Measurements from ENCODE around the gene SH2D7. TPM values are rescaled to one million over a fixed set of nuclear protein-coding genes. Genes with fewer than 3 reads are reported as not detected.
A peak's percentile ranks its signal among the peaks of the same experiment; 100 is the strongest.

Gene SH2D7
- polyA plus RNA-seq, 1 donor = 0.98 TPM

DNA sequence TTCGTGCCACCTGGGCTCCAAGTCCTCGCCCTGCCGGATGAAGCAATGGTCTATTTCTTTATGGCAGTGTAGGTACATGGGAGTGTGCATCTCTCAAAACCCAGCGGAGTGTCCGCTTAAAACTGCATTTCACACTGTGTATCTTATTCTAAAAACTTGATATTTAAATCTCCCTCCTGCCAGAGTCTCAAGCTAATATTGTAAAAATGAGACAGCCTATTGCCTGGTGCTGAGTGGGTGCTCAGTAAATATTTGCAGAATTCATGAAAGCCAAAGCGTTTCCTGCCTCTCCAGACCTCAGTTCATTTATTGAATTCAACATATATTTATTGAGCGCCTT lies 14.5 kb upstream of the SH2D7 start:
- DNase-seq = no peak

DNA sequence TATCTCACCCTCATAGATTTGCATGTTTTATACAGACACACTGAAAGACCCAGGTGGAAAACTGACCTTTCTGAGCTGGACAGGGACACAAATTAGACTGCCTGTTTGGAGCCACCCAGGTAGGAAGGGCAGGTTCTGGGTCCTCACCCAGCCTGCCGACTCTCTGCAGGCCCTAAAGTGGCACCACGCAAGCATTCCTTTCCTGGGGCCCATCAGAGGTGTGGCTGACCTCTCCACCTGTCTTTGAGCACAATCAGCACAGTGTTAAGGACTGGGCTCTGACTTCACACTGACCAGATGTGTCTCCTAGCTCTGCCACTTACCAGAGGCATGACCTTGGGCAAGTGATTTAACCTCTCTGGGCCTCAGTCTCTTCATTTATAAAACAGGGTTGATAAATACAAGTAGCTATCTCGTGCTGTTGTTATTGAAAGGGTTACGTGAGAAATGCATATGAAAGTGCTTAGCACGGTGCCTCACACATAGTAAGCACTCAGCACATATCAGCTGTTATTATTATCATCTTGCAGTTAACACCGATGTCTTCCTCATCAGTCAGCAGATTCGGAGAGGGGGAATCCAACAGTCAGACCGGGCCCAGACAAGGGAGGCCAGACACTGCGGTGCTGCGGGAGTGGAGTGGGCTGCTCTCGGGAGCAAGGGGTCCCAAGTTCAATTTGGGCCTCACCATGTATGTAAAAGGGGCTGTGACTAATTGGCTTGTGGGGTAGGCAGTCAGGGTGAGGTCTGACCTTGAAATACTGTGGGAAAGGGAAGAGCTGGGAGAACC lies 12.9 kb upstream of the SH2D7 start:
- DNase-seq = no peak

GRCh38 chr15:78080088-78080460 lies 12.3 kb upstream of the SH2D7 start:
- DNase-seq = no peak

DNA sequence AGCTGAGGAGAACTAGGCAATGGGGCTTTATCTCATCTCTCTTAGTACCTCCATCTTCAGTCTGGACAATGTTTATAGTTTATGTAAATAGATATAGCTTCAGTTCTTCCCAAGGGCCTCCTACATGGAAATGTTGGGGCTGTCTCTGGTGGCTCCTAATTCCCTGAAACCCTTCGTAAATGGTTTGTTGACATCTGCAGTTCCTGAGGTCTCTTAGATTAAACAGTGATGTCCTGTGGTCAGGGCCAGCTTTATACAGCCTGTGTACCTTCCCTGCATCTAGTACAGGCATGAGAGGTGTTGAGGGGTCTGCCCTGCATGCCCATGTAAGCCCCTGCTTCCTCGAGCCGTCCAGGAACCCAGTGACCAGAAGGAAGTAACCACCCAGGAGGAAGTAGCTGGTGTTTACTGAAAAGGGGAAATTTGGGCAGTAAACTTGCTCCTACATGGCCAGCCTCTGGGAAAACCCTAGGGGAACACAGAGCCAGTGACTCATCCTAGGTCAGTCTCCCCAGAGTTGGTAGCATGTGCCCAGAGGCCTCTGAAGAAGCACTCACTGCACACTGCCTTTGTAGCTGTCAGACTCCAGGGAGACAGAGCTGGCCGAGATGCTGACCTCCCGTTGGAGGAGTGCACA lies 10.1 kb upstream of the SH2D7 start:
- no peak for DNase-seq

DNA sequence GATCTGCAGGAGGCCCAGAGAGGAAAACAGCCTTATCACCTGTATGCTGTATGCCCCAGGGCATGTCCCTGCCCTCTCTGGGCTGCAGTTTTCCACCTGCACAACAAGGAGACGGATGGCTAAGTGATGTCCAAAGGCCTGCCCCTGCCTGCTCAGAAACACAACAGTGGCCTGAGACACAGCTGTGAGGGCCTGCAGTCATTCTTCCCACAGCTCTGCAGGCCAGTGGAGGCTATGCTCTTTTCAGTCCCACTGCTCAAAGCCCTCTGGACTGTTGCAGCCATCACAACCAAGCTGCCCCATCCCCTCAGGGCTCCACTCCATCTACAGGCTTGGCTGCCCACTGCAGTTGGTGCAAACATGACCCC lies 9.6 kb upstream of the SH2D7 start:
- no peak for DNase-seq

- no peak for DNase-seq
Measured at GRCh38 chr15:78083186-78083585, 9.2 kb upstream of the SH2D7 start.

DNA sequence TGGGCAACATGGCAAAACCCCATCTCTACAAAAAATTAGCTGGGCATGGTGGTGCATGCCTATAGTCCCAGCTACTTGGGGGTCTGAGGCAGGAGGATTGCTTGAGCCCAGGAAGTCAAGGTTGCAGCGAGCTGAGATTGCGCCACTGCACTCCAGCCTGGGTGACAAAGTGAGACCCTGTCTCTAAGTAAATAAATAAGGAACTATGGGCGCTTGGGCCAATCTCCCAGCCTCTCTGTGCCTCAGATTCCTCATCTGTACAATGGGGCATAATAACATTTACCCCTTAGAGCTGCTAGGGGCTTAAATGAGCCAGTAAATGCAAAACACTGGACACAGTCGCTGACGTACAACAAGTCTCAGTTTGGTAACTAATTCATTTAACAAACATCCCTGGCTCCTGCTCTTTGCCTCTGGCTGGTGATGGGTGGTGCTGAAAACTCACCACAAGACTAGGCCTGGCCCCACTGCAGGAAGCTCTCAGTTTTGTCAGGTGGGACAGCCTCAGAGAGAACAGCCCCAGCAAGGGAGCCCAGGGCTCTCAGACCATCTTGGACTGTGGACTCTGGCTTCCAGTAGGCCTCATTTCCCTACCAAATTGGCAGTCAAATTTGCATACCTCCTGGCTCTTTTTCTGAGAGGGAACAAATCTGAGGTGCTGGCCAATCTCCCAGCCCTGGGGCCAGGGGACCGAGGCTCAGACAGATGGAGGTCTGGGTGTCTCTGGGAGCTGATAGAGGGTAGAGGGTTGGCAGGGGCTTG lies 8.5 kb upstream of the SH2D7 start:
- no peak for DNase-seq

DNA sequence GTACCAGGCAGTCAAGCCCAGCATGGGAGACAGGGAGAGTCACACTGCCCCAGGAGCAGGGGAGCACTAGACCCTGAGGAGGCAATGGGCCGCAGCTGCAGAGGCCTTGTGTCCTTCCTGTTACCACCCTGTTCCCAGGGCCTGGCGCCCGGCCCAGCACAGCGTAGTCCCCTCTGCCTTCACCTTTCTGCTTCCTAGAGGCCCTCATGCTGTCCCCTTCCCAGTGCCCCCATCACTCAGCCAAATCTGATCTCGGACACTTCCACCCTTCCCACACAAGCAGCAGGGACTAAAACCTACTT lies 8.0 kb upstream of the SH2D7 start:
- no peak for DNase-seq

- DNase-seq = no peak
Measured at GRCh38 chr15:78085928-78086327, 6.4 kb upstream of the SH2D7 start.

GRCh38 chr15:78087951-78088772 lies 4.2 kb upstream of the SH2D7 start:
- DNase-seq = no peak

DNA sequence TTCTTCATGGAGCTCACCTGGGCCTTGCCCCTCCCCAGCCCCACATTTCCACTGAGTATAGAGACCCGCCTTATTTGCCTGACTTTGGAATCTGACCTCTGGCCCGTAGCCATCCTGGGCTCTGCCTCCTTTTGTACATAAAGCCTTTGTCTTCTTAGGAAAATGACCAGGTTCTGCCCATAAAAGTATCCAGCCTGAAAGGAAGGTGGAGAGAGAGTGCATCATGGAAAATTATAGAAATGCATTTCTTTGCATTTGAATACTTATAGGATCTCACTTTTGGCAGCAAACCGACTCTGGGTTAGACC lies 3.6 kb upstream of the SH2D7 start:
- no peak for DNase-seq

GRCh38 chr15:78090422-78091063 lies 1.8 kb upstream of the SH2D7 start:
- DNase-seq = no peak

DNA sequence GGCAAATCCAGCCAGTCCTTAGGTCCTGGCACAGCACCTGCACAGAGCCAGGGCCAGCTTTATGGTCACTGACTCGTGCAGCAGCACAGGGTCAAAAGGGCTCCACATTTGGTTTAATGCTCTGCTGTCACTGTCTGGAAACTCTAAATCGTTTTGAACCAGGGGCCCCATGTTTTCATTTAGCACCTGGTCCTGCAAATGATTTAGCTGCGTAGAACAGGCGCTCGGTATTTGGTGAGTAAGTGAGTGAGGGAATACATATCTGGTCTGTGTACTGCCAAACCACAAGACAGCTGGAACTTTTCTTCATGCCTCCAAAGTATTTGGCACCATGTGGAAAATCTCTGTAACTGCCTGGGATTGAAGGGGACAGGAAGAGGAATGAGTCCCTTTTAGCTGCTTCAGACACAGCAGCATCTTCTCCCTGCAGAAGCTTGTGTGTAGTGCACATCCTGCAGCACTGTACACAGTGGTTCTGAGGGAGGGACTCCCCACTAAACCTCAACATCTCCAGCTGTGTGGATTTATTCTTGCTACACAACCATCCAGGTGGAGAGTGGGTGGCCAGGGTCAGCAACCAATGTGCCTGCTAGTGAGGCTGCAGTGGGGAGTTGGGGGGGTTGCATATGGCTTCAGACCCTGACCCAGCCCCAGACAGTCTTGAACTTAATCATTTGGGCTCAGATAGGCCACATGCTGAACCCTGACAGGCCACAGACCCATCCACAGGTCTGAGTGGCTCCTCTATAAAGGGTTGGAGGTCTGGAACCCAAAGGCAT lies 1.1 kb downstream of the SH2D7 start:
- DNase-seq = peak; percentile 66

DNA sequence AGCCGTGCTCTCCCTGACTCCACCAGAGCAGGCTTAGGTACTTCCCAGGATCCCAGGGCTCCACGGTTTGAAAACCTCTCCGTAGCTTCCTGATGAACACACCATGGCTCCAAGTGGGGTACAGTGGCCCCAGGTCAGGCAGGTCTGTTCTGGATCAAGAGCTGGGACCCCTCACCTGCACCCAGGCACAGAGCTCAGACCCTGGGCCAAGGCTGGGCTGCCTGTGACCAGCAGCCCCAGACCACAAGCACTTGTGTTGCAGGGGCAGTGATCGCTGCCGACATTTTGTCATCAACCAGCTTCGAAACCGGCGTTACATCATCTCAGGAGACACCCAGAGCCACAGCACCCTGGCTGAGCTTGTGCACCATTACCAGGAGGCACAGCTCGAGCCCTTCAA lies 5.3 kb downstream of the SH2D7 start:
- no peak for DNase-seq

- no peak for DNase-seq
Measured at GRCh38 chr15:78098131-78098755, 5.9 kb downstream of the SH2D7 start.

GRCh38 chr15:78100886-78101285 lies 8.5 kb downstream of the SH2D7 start:
- DNase-seq = no peak

DNA sequence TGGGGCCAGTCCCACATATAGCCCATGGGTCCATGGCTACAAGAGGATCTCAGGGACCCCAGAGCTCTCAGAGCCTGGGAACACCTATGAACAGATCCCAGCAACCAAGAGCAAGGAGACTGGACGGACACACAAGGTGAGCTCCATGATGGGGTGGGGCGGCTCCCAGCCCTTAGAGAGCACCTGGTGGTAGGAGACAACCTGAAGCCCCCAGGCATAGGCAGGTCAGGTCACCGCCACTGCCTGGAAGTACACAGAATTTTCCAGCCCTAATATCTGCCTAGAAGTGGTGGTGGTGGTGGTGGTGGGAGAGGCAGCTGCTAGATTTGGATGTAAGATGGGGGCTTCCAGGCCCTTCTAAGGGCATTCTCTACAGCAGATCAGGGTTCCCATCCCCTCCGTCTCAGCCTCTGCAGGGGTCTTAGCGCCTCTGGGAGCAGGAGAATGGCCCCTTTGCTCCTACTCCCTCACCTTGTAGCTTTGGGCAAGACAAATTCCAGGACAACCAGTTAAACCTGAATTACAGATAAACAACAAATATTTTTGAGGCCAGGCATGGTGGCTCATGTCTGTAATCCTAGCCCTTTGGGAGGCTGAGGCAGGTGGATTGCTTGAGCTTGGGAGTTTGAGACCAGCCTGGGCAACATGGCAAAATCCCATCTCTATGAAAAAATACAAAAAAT lies 9.2 kb downstream of the SH2D7 start:
- no peak for DNase-seq

DNA sequence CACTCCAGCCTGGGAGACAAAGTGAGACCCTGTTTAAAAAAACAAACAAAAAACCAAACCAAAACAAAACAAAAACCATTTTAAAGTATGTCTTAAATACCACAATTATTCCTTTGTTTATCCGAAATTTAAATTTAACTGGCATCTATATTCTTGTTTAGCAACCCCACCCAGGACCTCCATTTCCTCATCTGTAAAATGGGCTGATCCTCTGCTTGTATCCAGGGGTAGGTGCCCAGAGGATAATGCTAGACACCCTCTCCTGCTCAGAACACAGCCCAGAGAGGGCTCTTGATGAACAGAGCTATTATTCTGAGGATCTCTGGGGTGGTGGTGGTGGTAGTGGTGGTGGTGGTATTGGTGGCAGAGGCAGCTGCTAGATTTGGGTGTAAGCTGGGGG lies 9.8 kb downstream of the SH2D7 start:
- no peak for DNase-seq

- DNase-seq = no peak
Measured at GRCh38 chr15:78102741-78103140, 10.4 kb downstream of the SH2D7 start.

GRCh38 chr15:78103406-78104118 lies 11.2 kb downstream of the SH2D7 start:
- no peak for DNase-seq

All from left kidney (tissue), 2 donors.